Sigmoid colon (tissue), 4 donors: Measurements from ENCODE around the gene MACROD2.

Experiments
- EP300 ChIP-seq, 4 donors: sonication (generic); formaldehyde crosslinking; IDR thresholded peaks; one replicate each; pipeline ENCODE4 v1.6.1; 2017; ENCODE audit warnings: antibody characterized with exemption in 4 of 4
- TF ChIP-seq, protein P1 (sequence below), 4 experiments: fragments of 450-650 bp in 3 of 4; fragments of 200-600 bp in 1 of 4; IDR thresholded peaks; one replicate each; pipeline ENCODE4 v1.5.1; 2016 to 2019; ENCODE audit warnings: antibody characterized with exemption in 4 of 4, mild to moderate bottlenecking in 3 of 4, moderate library complexity in 2 of 4

DNA sequence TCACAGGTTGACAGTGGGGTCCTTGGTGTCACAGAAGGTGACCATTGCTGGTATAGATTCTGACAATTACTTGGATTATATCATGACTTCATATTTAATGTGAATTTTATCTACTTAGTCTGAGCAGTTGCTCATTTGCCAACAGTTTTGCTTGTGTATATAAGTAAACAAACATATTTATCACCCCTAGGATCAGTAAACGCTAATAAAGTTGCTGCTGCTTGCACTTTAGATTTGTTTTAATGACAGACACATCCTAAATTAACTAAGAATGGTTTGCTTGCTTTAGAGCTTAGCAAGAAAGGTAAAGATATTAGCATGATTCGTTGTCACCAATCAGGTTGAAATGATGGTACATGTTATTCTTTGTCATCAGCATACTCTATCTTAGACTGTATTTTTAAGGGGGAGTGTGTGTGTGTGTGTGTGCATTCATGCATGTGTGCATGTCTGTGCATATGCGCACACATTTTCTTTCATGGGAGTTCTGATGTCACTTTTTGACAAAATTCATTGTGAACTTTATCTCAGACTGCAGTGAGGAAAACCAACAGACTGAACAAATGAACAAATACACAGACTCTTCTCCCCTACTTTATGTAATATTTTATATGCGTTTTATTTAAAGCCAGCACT is 1124.7 kb downstream of the MACROD2 start:
- TF ChIP-seq, protein P1, sequence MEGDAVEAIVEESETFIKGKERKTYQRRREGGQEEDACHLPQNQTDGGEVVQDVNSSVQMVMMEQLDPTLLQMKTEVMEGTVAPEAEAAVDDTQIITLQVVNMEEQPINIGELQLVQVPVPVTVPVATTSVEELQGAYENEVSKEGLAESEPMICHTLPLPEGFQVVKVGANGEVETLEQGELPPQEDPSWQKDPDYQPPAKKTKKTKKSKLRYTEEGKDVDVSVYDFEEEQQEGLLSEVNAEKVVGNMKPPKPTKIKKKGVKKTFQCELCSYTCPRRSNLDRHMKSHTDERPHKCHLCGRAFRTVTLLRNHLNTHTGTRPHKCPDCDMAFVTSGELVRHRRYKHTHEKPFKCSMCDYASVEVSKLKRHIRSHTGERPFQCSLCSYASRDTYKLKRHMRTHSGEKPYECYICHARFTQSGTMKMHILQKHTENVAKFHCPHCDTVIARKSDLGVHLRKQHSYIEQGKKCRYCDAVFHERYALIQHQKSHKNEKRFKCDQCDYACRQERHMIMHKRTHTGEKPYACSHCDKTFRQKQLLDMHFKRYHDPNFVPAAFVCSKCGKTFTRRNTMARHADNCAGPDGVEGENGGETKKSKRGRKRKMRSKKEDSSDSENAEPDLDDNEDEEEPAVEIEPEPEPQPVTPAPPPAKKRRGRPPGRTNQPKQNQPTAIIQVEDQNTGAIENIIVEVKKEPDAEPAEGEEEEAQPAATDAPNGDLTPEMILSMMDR (IDR thresholded peaks at IDR 0.05), result no peak
- TF ChIP-seq EP300 (IDR thresholded peaks at IDR 0.05), result no peak
